Right lung (tissue), 10 donors: ENCODE data around the gene MFSD1. TPM values are rescaled to one million over a fixed set of nuclear protein-coding genes. Genes with fewer than 3 reads are reported as not detected.

Experiments used
- DNase-seq, 2 donors: peaks; one replicate each; pipeline ENCODE4 v3.0.0-alpha.2; 2013
- long read RNA-seq, 8 donors: transcript quantifications; one replicate each; lab custom pipeline, GENCODE V29; 2026
- polyA plus RNA-seq, 5 donors: library from polyadenylated mRNA; unstranded; fragments of 120-200 nt; gene quantifications; one replicate each; pipeline versions ENCODE4 v1.2.1 to v1.2.3, GENCODE V29; 2013; ENCODE audit warnings: inconsistent platforms in 1 of 5, low replicate concordance in 1 of 5; ENCODE audit not compliant: insufficient read length in 5 of 5, insufficient read depth in 1 of 5

The MFSD1 gene, protein sequence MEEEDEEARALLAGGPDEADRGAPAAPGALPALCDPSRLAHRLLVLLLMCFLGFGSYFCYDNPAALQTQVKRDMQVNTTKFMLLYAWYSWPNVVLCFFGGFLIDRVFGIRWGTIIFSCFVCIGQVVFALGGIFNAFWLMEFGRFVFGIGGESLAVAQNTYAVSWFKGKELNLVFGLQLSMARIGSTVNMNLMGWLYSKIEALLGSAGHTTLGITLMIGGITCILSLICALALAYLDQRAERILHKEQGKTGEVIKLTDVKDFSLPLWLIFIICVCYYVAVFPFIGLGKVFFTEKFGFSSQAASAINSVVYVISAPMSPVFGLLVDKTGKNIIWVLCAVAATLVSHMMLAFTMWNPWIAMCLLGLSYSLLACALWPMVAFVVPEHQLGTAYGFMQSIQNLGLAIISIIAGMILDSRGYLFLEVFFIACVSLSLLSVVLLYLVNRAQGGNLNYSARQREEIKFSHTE
- 10 to 100 TPM; 43.7 to 60.1 (median 55.1) TPM for polyA plus RNA-seq
- long read RNA-seq, donor 1, transcript MFSD1-203 (16 exons, 2,423 nt): major isoform, 14 of 17 reads
- long read RNA-seq, donor 1, partial matches to known transcripts: 0 of 17 reads
- long read RNA-seq, donor 1, other reads (novel, unspliced or antisense): 0 of 17 reads
- long read RNA-seq, donor 2, transcript MFSD1-203 (16 exons, 2,423 nt): major isoform, 8 of 12 reads
- long read RNA-seq, donor 2, partial matches to known transcripts: 0 of 12 reads
- long read RNA-seq, donor 2, other reads (novel, unspliced or antisense): 0 of 12 reads
- long read RNA-seq, donor 3, transcript MFSD1-203 (16 exons, 2,423 nt): major isoform, 9 of 57 reads
- long read RNA-seq, donor 3, partial matches to known transcripts: 42 of 57 reads
- long read RNA-seq, donor 3, other reads (novel, unspliced or antisense): 0 of 57 reads
- long read RNA-seq, donor 4, transcript MFSD1-203 (16 exons, 2,423 nt): major isoform, 5 of 27 reads
- long read RNA-seq, donor 4, partial matches to known transcripts: 21 of 27 reads
- long read RNA-seq, donor 4, other reads (novel, unspliced or antisense): 0 of 27 reads
- long read RNA-seq, donor 5, transcript MFSD1-203 (16 exons, 2,423 nt): major isoform, 16 of 30 reads
- long read RNA-seq, donor 5, partial matches to known transcripts: 8 of 30 reads
- long read RNA-seq, donor 5, other reads (novel, unspliced or antisense): 0 of 30 reads
- long read RNA-seq, donor 6, transcript MFSD1-203 (16 exons, 2,423 nt): major isoform, 20 of 26 reads
- long read RNA-seq, donor 6, partial matches to known transcripts: 0 of 26 reads
- long read RNA-seq, donor 6, other reads (novel, unspliced or antisense): 0 of 26 reads
- long read RNA-seq, donor 7, transcript MFSD1-207 (2 exons, 685 nt): minor isoform, 6 of 16 reads
- long read RNA-seq, donor 7, transcript MFSD1-203 (16 exons, 2,423 nt): major isoform, 9 of 16 reads
- long read RNA-seq, donor 7, partial matches to known transcripts: 0 of 16 reads
- long read RNA-seq, donor 7, other reads (novel, unspliced or antisense): 0 of 16 reads
- long read RNA-seq, donor 8, partial matches to known transcripts: 0 of 5 reads
- long read RNA-seq, donor 8, other reads (novel, unspliced or antisense): 0 of 5 reads

DNA sequence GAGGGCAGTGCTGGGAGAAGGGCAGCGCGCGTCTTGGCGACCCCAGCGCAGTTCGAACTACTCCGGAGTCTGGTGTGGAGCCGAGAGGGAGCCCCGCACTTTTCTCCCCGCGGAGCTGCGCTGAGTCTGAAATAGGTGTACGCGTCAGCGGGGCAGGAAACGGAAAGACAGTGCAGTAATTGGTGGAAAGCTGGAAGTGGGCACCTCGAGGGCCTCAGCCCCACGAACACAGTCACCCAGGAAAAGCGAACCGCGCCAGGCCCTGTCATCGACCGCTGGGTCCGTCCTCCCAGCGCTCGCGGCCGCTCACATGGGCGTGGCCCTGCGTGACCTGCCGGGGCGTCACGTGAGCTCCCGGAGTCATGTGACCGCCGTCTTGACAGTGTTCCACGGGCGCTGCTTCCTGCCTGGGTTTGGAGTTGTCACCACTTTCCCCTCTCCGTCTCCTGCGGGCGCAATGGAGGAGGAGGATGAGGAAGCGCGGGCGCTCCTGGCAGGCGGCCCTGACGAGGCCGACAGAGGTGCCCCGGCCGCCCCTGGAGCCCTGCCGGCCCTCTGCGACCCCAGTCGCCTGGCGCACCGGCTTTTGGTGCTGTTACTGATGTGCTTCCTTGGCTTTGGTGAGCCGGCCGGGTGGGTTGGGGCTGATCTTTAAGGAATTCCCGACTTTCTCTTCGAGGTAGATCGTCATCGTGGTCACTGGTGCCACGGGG lies at the start of gene MFSD1:
MFSD1 (plus strand) TSS at position 359 of the 713 bp plus-strand sequence; CDS start at position 458, 99 bp downstream.
- DNase-seq: peak; percentile 91 to 92

DNA sequence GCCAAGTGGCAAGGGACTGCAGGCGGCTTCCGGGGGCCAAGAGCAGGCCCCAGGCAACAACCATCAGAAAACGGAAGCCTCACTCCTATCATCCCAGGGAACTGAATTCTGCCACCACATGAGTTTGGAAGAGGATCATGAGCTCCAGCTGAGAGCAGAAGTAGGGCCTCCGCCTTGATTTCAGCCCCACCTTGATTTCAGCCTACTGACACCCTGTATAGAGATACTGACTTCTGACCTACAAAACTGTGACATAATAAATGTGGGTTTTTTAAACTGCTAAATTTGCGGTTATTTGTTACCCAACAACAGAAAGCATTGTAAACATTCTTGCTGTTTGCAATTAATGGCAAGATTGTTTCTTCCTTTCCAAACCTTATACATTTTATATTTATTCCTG lies 48.0 kb upstream of the MFSD1 start:
- no peak for DNase-seq

DNA sequence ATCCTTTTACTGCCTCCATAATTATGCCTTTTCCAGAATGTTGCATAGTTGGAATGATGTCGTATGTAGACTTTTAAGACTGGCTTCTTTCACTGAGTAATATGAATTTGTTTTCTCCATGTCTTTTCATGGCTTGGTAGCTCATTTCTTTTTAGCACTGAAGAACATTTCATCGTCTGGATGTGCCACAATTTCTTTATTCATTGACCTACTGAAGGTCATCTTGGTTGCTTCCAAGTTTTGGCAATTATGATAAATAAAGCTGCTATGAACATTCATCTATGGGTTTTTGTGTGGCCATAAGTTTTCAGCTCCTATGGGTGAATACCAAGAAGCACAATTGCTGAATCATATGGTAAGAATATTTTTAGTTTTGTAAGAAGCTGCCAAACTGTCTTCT lies 46.4 kb upstream of the MFSD1 start:
- no peak for DNase-seq

DNA sequence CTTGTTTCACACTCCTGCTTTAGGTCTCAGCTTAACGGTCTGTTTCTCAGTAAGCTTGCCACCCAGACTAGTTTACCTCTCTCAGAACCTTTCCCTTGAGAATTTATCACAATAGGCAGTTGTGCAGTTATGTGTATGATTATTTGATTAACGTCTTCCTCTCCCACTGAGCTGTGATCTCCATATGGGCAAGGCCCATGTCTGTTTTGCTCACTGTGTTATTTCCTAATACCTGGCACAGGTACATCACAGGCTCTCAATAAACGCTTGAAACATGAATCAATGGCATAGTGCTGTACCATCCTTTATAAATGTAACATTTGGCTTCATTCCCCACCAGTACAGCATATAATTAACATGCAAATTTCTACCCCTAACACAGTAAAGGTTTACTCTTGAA lies 40.5 kb upstream of the MFSD1 start:
- DNase-seq: no peak

DNA sequence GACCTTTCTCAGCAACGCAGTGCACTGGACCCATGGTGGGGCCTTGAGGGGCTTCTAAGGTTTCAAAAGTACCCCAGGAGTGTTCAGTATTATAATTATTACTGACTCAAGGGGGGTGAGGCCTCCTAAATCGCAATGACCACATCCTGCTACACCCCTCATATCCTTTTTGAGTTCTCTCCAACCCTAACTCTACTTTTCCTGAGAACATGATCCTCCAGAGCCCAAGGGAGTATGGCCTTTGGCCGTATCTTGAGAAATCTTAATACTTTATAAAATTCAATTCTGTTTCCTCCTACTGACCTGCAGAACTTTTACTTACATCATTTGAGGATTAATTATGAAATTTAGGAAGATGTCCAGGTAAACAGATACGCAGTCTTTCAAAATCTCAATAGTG lies 39.2 kb upstream of the MFSD1 start:
- no peak for DNase-seq

DNA sequence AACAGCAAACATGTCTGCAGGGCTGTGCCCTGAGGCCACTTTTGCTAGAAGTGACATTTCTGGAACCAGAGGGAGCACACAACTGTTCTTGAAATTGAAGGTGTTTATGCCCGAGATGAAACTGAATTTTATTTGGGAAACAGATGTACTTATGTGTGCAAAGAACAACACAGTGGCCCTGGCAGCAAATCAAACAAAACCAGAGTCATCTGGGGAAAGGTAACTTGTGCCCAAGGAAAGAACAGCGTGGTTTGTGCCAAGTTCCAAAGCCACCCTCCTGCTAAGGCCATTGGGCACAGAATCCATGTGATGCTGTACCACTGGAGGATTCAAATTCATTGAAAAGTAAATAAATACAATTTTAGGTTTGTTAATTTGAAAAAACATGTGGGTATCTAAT lies 38.4 kb upstream of the MFSD1 start:
- no peak for DNase-seq

DNA sequence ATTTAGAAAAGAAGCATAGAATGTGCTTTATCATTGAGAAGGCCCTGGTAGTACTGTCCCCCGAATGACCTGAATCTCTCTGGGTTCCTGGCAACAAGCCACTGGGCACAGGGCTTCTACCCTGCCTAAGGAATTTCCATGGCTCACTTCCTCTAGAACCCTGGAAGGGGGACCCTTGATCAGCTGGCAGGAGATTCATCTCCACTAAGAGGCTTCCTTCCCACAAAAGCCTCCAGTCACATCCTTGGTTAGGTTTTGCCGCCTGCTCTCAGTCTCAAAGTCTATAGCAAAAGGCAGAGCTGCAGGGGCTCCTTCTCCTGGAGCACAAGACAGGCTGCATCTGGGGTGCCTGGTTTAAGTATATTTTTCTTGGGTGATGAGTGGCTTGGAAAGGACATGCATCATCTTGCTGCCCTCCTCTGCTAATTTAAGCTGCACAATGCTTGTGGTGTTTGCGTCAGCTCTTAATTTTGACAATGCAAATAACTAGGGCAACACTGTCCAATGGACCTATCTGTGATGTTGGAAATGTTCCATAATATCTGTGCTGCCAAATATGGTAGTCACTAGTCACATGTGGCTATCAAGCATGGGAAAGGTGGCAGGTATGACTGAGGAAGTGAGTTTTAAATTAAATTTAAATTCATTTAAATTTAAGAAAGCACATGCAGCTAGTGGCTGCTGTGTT lies 36.2 kb upstream of the MFSD1 start:
- no peak for DNase-seq

DNA sequence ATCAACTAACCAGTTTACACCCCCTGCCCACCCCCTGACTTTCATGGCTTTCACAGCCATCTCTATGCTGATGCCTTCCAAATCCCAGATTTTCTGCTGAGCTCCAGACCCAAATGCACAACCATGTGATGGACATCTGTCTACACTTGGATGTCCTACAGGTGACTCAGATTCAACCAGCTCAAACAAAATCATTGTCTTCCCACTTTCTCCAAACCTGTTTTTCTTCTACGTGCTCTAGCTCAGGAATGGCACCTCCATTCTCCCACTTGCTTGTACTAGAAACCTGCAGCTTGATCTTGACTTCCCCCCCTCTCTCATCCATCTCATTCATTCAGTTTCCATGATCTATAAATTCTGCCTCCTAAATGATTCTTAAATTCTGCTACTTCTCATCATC lies 35.5 kb upstream of the MFSD1 start:
- no peak for DNase-seq

DNA sequence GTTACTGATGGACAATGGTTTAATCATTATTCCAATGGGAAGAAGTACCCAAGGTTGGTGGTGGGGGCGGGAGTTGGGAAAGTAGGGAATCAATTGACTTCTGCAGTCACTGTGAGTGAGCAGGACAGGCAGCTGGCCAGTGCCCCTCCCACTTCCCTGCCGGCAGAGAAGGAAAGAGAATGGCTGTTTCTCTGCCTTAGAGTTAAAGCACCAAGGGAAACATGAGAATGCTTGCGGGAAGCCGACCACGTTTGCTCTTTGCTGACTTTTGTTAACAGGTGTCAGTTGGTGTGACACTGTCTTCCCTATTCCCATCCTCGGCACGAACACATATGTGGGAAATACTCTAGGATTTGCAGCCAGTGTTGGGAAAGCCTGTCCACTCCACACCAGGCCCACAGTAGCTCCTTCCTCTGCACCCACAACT lies 33.5 kb upstream of the MFSD1 start:
- DNase-seq: peak in 1 of 2 donors; percentile 54

DNA sequence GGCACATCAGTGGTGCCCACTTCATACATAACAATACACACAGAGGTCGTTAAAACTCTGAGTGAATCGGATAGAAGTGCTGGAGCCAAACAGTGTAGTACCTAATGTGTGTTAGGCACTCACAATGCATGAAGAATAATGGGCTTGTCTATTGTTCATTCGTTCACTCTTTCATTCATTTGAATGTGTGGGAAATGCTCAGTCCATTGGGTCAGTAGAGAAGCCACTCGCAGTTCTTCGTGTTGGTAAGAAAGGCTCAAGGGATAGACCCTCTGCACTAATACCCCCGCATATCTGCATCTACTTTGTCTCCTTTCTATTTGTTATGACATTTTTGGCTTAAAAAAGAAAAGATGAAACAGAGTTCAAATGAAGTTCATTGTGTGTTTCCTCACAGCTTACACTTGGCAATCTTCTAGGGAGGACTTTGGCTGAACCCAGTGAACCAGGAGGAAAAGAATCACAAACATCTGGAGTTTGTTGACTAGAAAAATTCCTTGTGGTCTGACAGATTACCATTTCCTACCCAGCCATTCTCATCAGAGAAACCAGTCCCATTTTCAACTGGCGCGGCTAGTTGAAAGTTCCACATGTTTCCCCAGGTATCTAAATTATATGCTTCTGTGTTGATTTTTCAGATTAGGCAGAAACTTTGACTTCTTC lies 32.8 kb upstream of the MFSD1 start:
- peak; percentile 80 to 90 for DNase-seq

DNA sequence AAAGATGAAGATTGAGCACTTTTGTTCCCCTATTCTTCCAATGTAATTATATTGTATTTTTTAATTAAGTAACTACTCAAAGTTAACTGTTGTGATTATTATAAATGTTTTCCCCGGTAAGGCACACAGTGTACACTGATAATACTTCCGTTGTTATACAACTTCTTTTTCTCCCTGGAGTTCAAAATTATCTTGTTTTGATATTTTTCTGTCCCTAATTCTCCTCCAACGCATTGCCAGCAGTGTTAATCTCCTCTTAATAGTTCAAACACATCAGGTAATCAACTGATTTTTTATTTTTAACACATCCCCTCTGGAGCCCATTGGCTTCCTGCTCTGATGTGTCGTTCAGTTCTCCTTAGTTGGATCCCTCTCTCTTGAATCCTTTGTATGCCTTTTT lies 32.3 kb upstream of the MFSD1 start:
- DNase-seq: no peak

DNA sequence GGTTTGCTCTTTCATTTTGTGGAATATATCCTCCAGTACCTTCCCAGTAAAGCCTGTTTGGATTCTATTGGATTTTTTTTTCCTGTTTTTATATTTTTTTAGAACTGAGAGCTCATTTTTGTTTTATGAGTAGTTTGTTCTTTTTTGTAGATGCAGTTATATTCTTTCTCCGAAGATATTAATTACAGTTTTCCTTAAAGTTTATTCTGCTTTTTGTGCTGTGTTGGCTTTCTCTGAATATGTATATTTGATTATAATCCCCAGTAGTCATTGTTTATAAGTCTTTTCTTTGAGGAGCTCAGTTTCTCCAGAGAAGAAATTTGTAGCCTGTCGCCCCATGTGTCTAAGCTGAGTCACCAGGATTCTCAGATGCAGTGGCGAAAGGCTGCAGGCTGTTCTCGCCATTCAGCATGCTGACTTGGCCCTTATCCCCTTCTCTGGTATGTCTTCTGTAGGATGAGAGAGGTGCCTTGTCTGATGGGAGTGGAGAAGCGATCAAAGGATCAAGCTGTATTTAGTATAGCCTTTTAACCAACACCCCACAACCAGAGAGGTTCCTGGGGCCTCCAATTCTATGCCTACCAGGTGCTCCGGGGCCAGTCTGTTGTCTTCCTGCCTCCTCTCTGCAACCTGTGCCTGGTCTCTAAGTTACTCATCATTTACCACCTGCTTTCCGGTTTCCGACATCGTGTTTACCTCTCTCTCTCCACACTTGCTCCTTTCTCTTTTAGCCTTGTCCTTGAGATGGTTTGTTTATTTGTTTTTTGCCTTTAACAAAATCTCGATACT lies 31.7 kb upstream of the MFSD1 start:
- no peak for DNase-seq

DNA sequence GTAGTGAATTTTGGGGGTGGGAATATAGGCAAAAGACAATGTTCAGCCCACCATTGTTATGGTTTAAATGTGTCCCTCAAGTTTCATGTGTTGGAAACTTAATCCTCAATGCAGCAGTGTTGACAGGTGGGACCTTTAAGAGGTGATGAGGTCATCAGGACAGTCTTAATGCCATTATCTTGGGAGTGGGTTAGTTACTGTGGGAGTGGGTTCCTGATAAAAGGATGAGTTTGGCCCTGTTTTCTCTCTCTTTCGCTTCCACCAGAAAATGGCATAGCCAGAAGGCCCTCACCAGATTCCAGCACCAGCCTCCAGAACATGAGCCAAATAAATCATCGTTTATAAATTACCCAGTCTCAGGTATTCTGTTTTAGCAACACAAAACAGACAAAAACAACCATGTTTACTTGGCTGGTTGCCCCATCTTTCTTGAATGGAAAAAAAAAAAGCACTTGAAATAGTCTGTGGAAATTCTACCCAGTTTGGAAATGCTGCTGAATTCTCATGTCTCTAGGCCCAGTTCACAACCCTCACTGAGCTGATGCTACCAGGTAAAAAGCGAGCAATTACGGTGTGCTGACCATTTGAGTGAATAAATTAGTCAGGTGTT lies 31.0 kb upstream of the MFSD1 start:
- no peak for DNase-seq

DNA sequence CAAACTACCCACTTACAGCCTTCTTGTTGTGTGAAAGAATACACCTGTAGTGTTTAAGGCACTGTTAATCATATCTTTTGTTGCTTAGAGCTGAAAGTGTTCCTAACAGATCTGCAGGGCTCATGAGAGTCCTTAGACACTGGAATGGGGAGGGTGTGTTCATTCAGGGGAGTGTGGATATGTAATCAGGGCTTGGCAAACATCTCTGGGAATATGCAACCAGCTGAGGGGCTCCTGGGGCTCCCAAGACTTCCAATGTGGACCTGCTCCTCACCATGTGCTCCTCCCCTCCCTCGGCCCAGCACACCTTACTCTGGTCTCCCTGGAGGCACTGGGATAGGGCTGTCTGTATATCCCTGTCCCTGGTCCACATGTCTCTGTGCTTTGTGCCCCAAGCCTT lies 30.3 kb upstream of the MFSD1 start:
- DNase-seq: no peak

DNA sequence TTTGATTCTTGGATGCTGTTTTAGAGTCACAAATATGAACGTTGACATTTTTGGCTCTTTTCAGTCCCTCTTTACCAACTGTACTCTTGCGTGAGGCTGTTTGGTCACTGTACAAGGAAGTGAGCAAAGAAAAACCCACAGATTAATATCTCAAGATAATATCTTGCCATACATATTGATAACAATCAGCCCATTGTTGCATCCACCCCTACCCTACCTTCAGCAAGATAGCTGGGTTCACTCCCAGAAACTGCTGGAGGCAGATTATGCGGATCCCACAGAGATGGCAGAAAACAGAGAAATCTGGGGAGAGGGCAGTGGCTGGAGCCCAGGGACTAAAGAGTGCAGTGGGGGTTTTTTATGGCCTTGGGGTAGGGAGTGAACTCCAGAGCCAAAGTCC lies 29.9 kb upstream of the MFSD1 start:
- no peak for DNase-seq

DNA sequence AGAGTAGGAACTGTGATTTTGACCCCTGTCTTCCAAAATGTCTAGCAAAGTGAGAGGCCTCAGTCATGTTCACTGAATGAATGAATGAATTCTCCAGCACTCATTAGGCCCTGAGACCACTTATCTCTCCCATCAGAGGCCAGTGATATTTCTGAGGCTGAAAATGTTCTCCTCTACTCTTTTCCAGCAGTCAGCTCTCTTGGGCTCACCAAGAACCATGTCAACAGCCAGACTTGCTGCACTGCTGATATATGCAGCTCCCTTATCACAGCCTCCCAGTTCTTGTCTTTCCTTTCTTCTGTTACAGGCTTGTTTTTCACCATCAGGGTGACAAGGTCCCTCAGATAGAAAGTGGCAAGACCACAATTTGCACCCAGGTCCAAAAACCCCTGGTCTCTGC lies 28.7 kb upstream of the MFSD1 start:
- DNase-seq: no peak

DNA sequence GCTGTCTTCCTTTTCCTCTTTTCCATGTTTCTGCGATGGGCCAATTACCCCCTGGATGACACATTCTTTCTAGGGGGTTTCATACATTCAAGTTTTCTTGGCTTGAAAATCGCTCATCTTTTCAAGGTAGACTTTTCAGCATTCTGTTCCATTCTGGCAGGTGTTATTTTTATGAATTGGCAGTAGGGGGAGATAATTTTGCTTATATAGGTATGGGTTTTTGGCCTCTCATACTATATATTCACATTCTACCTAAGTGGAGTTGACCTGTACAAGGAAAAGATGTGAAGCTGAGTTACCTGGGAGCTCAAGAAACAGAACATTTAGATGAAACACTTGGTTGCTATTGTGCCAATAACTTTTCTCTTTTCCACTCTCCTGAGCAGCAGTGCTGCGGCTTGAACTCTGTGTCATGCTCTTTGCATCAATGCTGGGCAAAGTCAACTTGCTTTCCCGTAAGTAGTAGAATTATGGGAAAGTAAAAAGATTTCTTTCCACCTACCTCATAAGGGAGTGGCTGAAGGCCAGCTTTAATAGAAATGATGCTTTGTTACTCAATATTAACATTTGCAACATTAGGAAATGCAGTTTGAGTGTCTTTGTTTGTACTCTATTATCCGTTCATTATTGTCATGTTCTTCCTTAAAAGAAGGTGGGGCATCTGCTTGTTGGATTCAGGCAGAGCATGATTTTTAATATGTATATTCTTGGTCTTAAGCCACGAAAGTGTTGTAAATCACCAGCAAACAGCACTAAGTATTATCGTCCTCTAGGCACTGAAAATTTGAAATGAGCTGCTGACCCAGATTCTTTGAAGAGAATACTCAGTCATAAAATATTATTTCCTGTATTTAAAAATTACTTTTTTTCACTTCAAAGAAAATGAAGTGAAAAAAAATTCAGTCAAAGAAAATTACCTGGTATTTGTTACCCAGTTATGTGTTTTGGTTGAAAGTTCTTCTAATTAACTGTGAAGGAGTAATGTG lies 27.7 kb upstream of the MFSD1 start:
- DNase-seq: peak; percentile 47 to 61
